HG03066 (cell line): ENCODE data around the gene OLFM4.
"Not testable (repeated sequence)": the region's sequence is repeated elsewhere in the genome, so short reads cannot be mapped to it uniquely, and the experiment has no call there.

Experiments used
- ATAC-seq: cut with Tn5 transposase; IDR thresholded peaks from one replicate; pipeline ENCODE4 v1.9.1; 2021; ENCODE audit warnings: low read depth; ENCODE audit not compliant: unreplicated experiment

The OLFM4 gene

GRCh38 chr13:53013113-53013512 is 15.5 kb upstream of the OLFM4 start:
- no peak for ATAC-seq

GRCh38 chr13:53014018-53014417 is 14.6 kb upstream of the OLFM4 start:
- ATAC-seq: not testable (repeated sequence)

- ATAC-seq: no peak
Measured at GRCh38 chr13:53014495-53015443, 13.8 kb upstream of the OLFM4 start.

GRCh38 chr13:53015971-53016370 is 12.6 kb upstream of the OLFM4 start:
- no peak for ATAC-seq

GRCh38 chr13:53017433-53017970 is 11.1 kb upstream of the OLFM4 start:
- no peak for ATAC-seq

- no peak for ATAC-seq
Measured at GRCh38 chr13:53018690-53019647, 9.6 kb upstream of the OLFM4 start.

GRCh38 chr13:53020764-53021335 is 7.8 kb upstream of the OLFM4 start:
- ATAC-seq: no peak

GRCh38 chr13:53023246-53023645 is 5.4 kb upstream of the OLFM4 start:
- no peak for ATAC-seq

GRCh38 chr13:53028063-53028462 is 550 bp upstream of the OLFM4 start:
- ATAC-seq: no peak

- no peak for ATAC-seq
Measured at GRCh38 chr13:53032849-53033248, 4.2 kb downstream of the OLFM4 start.

- no peak for ATAC-seq
Measured at GRCh38 chr13:53038993-53039392, 10.4 kb downstream of the OLFM4 start.

GRCh38 chr13:53041968-53042516 is 13.4 kb downstream of the OLFM4 start:
- ATAC-seq: no peak

GRCh38 chr13:53042877-53043276 is 14.3 kb downstream of the OLFM4 start:
- no peak for ATAC-seq

- no peak for ATAC-seq
Measured at GRCh38 chr13:53043398-53043797, 14.8 kb downstream of the OLFM4 start.

- no peak for ATAC-seq
Measured at GRCh38 chr13:53045189-53045588, 16.6 kb downstream of the OLFM4 start.

- ATAC-seq: no peak
Measured at GRCh38 chr13:53048880-53049279, 20.3 kb downstream of the OLFM4 start.

- no peak for ATAC-seq
Measured at GRCh38 chr13:53050151-53050550, 21.5 kb downstream of the OLFM4 start.

GRCh38 chr13:53052675-53053074 is 24.1 kb downstream of the OLFM4 start:
- no peak for ATAC-seq

- no peak for ATAC-seq
Measured at GRCh38 chr13:53054569-53054968, 26.0 kb downstream of the OLFM4 start.

GRCh38 chr13:53058065-53058679 is 29.6 kb downstream of the OLFM4 start:
- no peak for ATAC-seq
